Thyroid gland (tissue), 4 donors: ENCODE results near the gene TRPC4. TPM values are rescaled to one million over a fixed set of nuclear protein-coding genes. Genes with fewer than 3 reads are reported as not detected.

Experiments
- DNase-seq, 2 donors: peaks; one replicate each; pipeline ENCODE4 v3.0.0-alpha.2; 2019
- H3K27ac ChIP-seq, 3 donors: fragments of 200-600 bp; sonication (generic); 1 replicate in 2 of 3; 2 replicates in 1 of 3; pipeline ENCODE4 v1.5.1; 2016 to 2019; ENCODE audit warnings: mild to moderate bottlenecking in 1 of 3, moderate library complexity in 1 of 3
- H3K27me3 ChIP-seq: fragments of 200-600 bp; sonication (generic); one replicate; pipeline ENCODE4 v1.5.1; 2019
- H3K36me3 ChIP-seq, 2 donors: fragments of 200-600 bp; sonication (generic); one replicate each; pipeline ENCODE4 v1.5.1; 2016 to 2019
- H3K4me1 ChIP-seq, 2 donors: fragments of 200-600 bp; sonication (generic); one replicate each; pipeline ENCODE4 v1.5.1; 2017 to 2019
- H3K4me3 ChIP-seq, 3 donors: fragments of 200-600 bp; sonication (generic); replicated peaks in 1 of 3; 1 replicate in 2 of 3; 2 replicates in 1 of 3; pipeline ENCODE4 v1.5.1; 2016; ENCODE audit warnings: mild to moderate bottlenecking in 1 of 3
- H3K9me3 ChIP-seq: fragments of 200-600 bp; sonication (generic); one replicate; pipeline ENCODE4 v1.5.1; 2017
- CTCF ChIP-seq, 6 experiments: fragments of 200-600 bp in 3 of 6; fragments of 450-650 bp in 3 of 6; sonication (generic) in 3 of 6; IDR thresholded peaks; one replicate each; pipeline ENCODE4 v1.5.1; 2016 to 2019; ENCODE audit warnings: antibody characterized with exemption in 6 of 6, mild to moderate bottlenecking in 2 of 6, inconsistent platforms in 1 of 6, moderate library complexity in 1 of 6
- POLR2A ChIP-seq, 2 donors: fragments of 450-650 bp; IDR thresholded peaks; one replicate each; pipeline ENCODE4 v1.6.1; 2017; ENCODE audit warnings: antibody characterized with exemption in 2 of 2, mild to moderate bottlenecking in 2 of 2, moderate library complexity in 1 of 2
- WGBS, 2 donors: methylation state at CpG; one replicate each; pipeline ENCODE4 v1.1.5; 2017; 5-methylcytosine and 5-hydroxymethylcytosine counted together
- intact Hi-C: fragments of 100-400 bp; cut with DNase I; formaldehyde crosslinking; loops from one replicate; pipeline ENCODE4 v1.15.1; 2023
- total RNA-seq, 4 donors: library from RNA; depleted of rRNA; stranded (reverse); fragments of >200 nt; gene quantifications; one replicate each; pipeline ENCODE4 v1.2.3, GENCODE V29; 2016

The TRPC4 gene
- total RNA-seq, 4 donors from 2014 or later: 0.11 to 3.2 (median 0.79) TPM

GRCh38 chr13:37632294-37632693, 237.3 kb downstream of the TRPC4 start:
- no peak for DNase-seq
- Histone ChIP-seq H3K36me3 (no peaks in the 10 kb centered on the region), H3K27me3 (no peaks in the 10 kb centered on the region), H3K4me1 (no peaks in the 10 kb centered on the region), H3K27ac (no peak overlapping the region), H3K9me3 (no peaks in the 10 kb centered on the region), H3K4me3 (no peak overlapping the region)
- intact Hi-C loops: no loop called here
- WGBS, 2 donors: 75 to 84% methylated on average over 5 of the region's 5 CpGs
- TF ChIP-seq POLR2A (IDR thresholded peaks at IDR 0.05) (no peak), CTCF (IDR thresholded peaks at IDR 0.05) (no peak)

- Histone ChIP-seq H3K27me3 (no peaks in the 10 kb centered on the region), H3K36me3 (no peaks in the 10 kb centered on the region), H3K9me3 (no peaks in the 10 kb centered on the region), H3K4me3 (no peak overlapping the region), H3K27ac (no peak overlapping the region), H3K4me1 (no peaks in the 10 kb centered on the region)
- WGBS, 2 donors: 70 to 86% methylated on average over 4 of the region's 4 CpGs
- TF ChIP-seq POLR2A (IDR thresholded peaks at IDR 0.05): no peak
- TF ChIP-seq CTCF (IDR thresholded peaks at IDR 0.05): no peak
- intact Hi-C loops: no loop called here
- no peak for DNase-seq
Measured at GRCh38 chr13:37627428-37627827, 242.1 kb downstream of the TRPC4 start.

- Histone ChIP-seq H3K27me3 (no peaks in the 10 kb centered on the region), H3K4me3 (no peak overlapping the region), H3K9me3 (no peaks in the 10 kb centered on the region), H3K27ac (no peak overlapping the region), H3K36me3 (no peaks in the 10 kb centered on the region), H3K4me1 (no peaks in the 10 kb centered on the region)
- TF ChIP-seq CTCF (IDR thresholded peaks at IDR 0.05) (no peak), POLR2A (IDR thresholded peaks at IDR 0.05) (no peak)
- DNase-seq: no peak
- WGBS, 2 donors: 83 to 92% methylated on average over 3 of the region's 3 CpGs
- intact Hi-C loops: no loop called here
Measured at GRCh38 chr13:37621811-37622361, 247.7 kb downstream of the TRPC4 start.

GRCh38 chr13:37618554-37618953, 251.0 kb downstream of the TRPC4 start:
- H3K4me3 ChIP-seq: no peak overlapping the region
- DNase-seq: no peak
- no peak for TF ChIP-seq CTCF (IDR thresholded peaks at IDR 0.05)
- TF ChIP-seq POLR2A (IDR thresholded peaks at IDR 0.05): no peak
- intact Hi-C loops: no loop called here
- 89 to 93% methylated on average over 2 of the region's 2 CpGs for WGBS, 2 donors
- no peaks in the 10 kb centered on the region for H3K9me3 ChIP-seq
- H3K36me3 ChIP-seq: no peaks in the 10 kb centered on the region
- no peaks in the 10 kb centered on the region for H3K27me3 ChIP-seq
- no peak overlapping the region for H3K27ac ChIP-seq
- H3K4me1 ChIP-seq: no peaks in the 10 kb centered on the region

GRCh38 chr13:37617173-37617572, 252.4 kb downstream of the TRPC4 start:
- Histone ChIP-seq H3K9me3 (no peaks in the 10 kb centered on the region), H3K4me1 (no peaks in the 10 kb centered on the region), H3K4me3 (no peak overlapping the region), H3K27ac (no peak overlapping the region), H3K36me3 (no peaks in the 10 kb centered on the region), H3K27me3 (no peaks in the 10 kb centered on the region)
- DNase-seq: no peak
- 36 to 58% methylated on average over 1 of the region's 1 CpG for WGBS, 2 donors
- TF ChIP-seq CTCF (IDR thresholded peaks at IDR 0.05): no peak
- no peak for TF ChIP-seq POLR2A (IDR thresholded peaks at IDR 0.05)
- intact Hi-C loops: no loop called here
